Stimulated activated CD4-positive, alpha-beta T cell treated with anti-CD3 and anti-CD28 coated beads, Interleukin-4, amount 100 ng/mL, for 1 hour (primary cell): ENCODE results near the gene MUC5B.
A peak's percentile ranks its signal among the peaks of the same experiment; 100 is the strongest.
"Not testable (repeated sequence)": the region's sequence is repeated elsewhere in the genome, so short reads cannot be mapped to it uniquely, and the experiment has no call there.

ENCODE experiments used
- DNase-seq: peaks from one replicate; pipeline ENCODE4 v3.0.0-alpha.2; 2020

The MUC5B gene, protein sequence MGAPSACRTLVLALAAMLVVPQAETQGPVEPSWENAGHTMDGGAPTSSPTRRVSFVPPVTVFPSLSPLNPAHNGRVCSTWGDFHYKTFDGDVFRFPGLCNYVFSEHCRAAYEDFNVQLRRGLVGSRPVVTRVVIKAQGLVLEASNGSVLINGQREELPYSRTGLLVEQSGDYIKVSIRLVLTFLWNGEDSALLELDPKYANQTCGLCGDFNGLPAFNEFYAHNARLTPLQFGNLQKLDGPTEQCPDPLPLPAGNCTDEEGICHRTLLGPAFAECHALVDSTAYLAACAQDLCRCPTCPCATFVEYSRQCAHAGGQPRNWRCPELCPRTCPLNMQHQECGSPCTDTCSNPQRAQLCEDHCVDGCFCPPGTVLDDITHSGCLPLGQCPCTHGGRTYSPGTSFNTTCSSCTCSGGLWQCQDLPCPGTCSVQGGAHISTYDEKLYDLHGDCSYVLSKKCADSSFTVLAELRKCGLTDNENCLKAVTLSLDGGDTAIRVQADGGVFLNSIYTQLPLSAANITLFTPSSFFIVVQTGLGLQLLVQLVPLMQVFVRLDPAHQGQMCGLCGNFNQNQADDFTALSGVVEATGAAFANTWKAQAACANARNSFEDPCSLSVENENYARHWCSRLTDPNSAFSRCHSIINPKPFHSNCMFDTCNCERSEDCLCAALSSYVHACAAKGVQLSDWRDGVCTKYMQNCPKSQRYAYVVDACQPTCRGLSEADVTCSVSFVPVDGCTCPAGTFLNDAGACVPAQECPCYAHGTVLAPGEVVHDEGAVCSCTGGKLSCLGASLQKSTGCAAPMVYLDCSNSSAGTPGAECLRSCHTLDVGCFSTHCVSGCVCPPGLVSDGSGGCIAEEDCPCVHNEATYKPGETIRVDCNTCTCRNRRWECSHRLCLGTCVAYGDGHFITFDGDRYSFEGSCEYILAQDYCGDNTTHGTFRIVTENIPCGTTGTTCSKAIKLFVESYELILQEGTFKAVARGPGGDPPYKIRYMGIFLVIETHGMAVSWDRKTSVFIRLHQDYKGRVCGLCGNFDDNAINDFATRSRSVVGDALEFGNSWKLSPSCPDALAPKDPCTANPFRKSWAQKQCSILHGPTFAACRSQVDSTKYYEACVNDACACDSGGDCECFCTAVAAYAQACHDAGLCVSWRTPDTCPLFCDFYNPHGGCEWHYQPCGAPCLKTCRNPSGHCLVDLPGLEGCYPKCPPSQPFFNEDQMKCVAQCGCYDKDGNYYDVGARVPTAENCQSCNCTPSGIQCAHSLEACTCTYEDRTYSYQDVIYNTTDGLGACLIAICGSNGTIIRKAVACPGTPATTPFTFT (N-terminal part only)

DNA sequence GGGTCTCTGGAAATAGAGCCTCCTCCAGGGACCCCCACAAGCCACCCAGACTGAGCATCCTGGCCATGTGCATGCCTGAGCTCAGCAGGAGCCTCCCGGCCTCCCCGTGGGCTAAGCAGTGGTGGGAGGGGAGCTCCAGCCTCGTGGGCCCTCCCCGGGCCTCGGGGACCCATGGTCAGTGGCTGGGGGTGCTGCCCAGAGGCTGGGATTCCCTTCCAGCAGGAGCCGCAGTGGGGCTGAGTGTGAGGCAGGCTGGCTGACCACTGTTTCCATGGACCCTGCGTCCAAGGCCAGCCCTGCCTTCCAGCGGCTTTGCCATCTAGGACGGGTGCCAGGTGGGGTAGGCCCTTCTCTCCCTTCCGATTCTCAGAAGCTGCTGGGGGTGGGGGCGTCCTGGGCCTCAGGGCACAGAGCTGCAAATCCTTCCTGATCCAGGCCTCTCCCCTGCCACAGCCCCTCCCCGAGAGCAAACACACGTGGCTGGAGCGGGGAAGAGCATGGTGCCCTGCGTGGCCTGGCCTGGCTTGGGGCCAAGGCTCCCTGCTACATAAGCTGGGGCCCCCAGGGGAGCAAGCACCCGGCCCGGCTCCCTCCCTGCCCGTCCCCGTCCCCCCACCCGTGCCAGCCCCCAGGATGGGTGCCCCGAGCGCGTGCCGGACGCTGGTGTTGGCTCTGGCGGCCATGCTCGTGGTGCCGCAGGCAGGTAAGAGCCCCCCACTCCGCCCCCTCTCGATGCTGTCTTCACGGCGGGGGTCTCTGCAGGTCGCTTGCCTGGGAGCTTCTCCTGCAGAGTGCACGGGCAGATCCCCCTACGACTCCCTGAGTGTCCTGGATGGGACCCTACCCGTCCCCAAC, at the start of gene MUC5B:
MUC5B (plus strand) TSS at position 576 of the 855 bp plus-strand sequence; CDS start at position 634, 58 bp downstream.
- no peak for DNase-seq

DNA sequence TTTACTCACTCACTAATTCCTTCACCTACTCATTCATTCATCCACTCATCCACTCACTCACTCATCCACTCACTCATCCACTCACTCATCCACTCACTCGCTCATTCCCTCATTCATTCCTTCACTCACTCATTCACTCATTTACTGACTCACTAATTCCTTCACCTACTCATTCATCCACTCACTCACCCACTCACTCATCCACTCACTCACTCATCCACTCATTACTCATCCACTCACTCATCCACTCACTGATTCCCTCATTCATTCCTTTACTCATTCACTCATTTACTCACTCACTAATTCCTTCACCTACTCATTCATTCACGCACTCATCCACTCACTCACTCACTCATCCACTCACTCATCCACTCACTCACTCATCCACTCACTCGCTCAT, 49.5 kb upstream of the MUC5B start:
- DNase-seq, result not testable (repeated sequence)

DNA sequence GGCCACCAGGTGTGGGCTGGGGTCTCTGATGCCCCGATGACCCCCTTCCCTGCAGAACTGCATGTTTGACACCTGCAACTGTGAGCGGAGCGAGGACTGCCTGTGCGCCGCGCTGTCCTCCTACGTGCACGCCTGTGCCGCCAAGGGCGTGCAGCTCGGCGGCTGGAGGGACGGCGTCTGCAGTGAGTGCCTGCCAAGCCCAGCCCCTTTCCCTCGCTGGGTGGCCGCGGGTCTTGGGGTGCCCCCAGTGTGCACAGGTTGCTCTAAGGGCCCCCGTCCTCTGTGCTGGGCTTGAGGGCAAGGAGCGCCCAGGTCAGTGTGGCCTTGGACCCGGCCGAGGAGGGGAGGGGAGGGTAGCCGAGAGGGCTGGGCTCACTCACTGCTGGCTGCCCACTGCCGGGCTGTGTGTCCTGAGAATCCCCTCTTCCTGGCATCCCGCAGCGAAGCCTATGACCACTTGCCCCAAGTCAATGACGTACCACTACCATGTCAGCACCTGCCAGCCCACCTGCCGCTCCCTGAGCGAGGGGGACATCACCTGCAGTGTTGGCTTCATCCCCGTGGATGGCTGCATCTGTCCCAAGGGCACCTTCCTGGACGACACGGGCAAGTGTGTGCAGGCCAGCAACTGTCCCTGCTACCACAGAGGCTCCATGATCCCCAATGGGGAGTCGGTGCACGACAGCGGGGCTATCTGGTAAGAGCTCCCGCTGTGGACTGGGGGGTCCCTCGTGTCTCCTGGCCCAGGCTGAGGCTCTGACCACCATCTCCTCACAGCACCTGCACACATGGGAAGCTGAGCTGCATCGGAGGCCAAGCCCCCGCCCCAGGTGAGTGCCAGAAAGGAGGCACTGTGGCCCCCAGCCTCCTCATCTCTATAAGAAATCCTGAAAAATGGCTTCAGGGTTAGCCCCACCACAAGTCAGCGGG, 48.2 kb upstream of the MUC5B start:
- DNase-seq, result no peak

DNA sequence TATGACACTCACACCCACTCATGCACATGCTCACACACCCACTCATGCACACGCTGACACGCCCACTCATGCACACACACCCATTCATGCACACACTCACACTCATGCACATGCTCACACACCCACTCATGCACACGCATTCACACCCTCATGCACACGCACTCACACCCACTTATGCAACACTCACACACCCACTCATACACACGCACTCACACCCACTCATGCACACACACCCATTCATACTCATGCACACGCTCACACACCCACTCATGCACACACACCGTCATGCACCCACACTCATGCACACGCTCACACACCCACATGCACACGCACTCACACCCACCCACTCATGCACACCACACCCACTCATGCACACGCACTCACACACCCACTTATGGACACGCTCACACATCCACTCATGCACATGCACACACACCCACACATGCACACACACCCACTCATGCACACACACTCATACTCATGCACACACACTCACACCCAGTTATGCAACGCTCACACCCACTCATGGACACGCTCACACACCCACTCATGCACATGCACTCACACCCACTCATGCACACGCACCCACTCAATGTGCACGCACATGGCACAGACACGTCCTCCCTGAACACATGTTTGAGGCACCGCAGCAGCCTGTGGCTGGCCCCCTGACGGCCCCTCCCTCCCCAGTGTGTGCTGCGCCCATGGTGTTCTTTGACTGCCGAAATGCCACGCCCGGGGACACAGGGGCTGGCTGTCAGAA, 47.2 kb upstream of the MUC5B start:
- no peak for DNase-seq

DNA sequence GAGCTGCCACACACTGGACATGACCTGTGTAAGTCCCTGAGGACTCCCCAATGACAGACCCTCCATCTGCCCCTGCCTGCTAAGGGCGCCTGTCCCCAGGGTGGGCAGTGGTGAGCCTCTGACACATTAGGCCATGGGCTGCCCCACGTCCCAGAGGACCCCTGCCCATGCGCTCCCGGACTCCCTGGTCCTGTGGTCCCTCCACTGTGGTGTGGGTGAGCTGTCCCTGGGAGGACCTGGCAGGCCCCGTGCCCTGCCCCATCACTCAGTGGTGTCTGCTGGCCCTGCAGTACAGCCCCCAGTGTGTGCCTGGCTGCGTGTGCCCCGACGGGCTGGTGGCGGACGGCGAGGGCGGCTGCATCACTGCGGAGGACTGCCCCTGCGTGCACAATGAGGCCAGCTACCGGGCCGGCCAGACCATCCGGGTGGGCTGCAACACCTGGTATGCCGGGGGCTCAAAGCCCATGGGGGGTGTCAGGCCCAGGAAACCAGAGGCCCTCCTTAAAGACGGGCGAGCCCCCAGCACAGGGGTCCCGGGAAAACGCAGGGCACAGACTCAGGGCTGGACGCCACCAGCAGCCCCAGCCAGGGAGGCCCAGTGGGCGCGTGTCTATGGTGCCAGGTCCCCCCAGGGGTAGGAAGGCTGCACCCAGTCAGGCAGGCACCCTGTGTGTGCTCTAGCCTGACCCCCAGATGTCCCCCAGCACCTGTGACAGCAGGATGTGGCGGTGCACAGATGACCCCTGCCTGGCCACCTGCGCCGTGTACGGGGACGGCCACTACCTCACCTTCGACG, 46.4 kb upstream of the MUC5B start:
- DNase-seq, result no peak

DNA sequence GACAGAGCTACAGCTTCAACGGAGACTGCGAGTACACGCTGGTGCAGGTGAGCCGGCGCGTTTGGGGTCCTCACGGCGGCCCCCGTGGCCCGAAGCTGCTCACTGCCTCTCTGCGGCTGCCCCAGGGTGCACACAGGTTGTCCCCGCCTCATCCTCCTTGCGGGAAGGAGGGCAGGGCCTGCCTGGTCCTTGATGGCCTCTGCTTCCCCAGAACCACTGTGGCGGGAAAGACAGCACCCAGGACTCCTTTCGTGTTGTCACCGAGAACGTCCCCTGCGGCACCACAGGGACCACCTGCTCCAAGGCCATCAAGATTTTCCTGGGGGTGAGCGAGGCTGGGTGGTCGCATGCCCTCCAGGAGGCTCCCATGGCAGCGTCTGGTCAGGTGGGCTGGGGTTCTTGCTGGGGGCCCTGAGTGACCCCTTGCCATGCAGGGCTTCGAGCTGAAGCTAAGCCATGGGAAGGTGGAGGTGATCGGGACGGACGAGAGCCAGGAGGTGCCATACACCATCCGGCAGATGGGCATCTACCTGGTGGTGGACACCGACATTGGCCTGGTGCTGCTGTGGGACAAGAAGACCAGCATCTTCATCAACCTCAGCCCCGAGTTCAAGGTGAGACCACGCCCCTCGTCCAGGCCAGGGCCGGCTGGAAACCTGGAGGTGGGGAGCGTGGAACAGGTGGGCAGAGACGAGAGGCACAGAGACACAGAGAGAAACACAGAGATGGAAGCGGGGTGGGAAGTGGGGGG, 45.7 kb upstream of the MUC5B start:
- DNase-seq, result no peak

DNA sequence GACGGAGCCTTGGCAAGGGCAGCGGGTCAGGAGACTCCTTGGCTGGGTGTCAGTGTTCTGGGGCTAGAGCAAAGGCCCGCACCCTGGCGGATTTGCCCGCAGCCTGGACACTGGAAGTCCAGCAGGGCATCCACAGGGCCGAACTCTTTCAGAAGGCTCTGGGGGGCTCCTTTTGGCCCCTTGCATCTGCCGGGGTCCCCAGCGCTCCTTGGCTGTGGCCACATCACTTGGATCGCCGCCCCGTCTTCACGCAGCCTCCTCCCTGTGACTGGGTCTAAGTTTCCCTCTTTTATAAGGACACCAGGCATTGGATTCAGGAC, 45.1 kb upstream of the MUC5B start:
- no peak for DNase-seq

DNA sequence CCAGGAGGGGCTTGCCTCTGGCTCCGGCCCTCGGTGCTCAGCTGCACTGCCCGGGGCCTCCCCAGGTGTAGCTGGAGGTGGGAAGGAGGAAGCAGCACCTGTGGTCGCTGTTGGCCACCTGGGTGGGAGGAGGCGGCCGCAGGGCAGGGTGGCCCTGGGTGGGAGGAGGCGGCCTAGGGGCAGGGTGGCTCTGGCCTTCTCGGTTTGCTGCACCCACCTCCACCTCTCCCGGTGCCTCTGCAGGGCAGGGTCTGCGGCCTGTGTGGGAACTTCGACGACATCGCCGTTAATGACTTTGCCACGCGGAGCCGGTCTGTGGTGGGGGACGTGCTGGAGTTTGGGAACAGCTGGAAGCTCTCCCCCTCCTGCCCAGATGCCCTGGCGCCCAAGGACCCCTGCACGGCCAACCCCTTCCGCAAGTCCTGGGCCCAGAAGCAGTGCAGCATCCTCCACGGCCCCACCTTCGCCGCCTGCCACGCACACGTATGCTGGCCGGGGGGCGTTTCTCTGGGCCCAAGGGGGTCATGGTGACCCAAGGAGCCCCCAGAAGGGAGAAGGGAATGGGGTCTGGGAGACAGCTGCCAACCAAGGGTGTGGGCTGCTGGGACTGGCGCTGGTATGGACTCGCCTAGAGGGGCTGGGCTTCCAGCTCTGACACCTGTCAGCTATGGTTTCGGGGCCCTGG, 44.5 kb upstream of the MUC5B start:
- DNase-seq, result no peak

DNA sequence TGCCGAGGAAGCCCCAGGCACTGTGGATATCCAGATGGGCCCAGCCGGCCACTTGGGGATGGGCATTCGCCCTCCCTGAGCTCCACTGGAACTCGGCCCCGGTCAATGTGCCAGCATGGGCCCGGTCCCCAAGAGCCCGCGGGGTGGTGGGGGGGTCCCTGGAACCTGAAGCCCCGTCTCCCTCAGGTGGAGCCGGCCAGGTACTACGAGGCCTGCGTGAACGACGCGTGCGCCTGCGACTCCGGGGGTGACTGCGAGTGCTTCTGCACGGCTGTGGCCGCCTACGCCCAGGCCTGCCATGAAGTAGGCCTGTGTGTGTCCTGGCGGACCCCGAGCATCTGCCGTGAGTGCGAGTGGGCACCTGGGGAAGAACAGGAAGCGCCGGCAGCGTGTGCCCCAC, 44.0 kb upstream of the MUC5B start:
- no peak for DNase-seq

DNA sequence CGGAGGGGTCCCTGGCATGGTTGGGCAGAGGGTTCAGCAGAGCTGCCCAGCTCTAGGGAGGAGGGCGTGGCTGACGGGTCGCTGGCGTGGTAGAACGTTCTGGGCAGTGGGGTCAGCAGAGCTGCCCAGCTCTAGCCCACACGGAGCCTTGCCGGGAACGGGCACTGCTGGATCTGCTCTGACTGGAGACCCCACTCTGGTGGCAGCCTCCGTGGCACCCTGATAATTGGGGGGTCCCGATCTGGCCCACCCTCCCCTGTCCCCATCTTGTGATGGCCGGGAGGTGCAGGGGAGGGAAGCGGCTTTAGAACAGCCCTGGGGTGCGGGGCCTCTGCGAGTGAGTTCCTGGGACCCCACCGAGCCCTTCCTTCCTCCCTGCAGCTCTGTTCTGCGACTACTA, 43.2 kb upstream of the MUC5B start:
- no peak for DNase-seq

DNA sequence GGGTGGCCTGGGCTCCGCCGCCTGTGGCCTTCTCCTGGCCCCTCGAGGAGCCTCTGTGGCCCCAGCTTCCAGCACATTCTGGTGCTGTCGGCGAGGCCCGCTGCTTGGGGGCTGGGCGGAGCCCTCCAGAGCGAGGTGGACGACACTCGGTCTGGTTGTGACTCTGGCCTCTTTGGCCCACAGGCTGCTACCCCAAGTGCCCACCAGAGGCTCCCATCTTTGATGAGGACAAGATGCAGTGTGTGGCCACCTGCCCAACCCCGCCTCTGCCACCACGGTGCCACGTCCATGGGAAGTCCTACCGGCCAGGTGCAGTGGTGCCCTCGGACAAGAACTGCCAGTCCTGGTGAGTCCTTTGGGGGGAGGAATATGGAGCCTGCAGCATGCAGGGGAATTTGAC, 42.7 kb upstream of the MUC5B start:
- DNase-seq, result no peak

DNA sequence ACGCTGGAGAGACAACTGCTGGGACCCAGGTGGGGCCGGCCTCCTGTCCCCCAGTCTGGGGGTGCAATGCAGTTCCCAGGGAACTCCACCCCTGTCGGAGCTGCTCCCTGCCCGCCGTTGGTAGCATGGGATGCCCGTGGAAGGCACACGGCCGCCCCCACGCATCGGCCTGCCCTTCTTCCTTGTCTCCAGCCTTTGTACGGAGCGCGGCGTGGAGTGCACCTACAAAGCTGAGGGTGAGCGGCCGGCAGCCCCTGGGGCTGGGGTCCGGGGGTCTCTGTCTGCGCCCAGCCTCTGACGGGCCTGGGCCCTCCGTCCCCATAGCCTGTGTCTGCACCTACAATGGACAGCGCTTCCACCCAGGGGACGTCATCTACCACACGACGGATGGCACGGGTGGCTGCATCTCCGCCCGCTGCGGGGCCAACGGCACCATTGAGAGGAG, 41.9 kb upstream of the MUC5B start:
- no peak for DNase-seq

DNA sequence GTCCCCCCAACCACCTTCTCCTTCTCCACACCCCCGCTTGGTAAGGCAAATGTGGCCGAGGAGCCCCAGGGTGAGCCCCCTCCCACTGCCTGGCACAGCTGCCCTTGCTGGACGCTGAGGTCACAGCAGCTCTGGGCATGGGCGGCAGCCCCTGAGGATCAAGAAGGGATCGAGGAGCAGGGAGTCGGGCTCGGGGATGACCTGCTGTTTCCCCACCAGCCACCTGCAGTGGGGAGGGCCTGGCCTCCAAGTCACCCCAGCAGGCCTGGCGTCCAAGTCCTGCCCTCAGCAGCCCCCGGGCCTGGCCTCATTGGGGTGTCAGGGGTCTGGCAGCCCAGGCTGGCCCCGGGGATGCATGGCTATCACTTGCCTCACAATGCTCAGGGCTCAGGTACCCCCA, 41.4 kb upstream of the MUC5B start:
- no peak for DNase-seq

DNA sequence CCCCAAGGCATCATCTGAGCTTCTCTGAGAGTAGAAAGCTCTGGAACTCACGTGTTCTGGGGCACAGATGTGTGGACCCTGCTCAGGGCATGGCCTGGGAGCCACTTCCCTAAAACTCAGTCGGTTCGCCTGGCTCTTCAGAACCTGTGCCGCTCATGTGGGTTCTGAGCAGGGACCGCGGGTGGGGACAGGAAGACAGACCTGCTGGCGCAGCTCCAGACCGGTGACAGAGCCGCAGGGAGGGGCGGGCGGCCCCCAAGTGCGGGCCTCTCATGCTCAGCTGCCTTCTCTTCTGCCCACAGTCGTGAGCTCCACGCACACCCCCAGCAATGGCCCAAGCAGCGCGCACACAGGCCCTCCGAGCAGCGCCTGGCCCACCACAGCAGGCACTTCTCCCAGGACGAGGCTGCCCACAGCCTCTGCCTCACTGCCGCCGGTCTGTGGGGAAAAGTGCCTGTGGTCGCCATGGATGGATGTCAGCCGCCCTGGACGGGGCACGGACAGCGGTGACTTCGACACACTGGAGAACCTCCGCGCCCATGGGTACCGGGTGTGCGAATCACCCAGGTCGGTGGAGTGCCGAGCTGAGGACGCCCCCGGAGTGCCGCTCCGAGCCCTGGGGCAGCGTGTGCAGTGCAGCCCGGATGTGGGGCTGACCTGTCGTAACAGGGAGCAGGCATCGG, 40.9 kb upstream of the MUC5B start:
- peak; percentile 11 for DNase-seq

DNA sequence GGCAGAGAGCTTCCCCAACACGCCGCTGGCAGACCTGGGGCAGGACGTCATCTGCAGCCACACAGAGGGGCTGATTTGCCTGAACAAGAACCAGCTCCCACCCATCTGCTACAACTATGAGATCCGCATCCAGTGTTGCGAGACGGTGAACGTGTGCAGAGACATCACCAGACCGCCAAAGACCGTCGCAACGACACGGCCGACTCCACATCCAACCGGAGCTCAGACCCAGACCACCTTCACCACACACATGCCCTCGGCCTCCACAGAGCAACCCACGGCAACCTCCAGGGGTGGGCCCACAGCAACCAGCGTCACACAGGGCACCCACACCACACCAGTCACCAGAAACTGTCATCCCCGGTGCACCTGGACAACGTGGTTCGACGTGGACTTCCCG, 38.7 kb upstream of the MUC5B start:
- not testable (repeated sequence) for DNase-seq

DNA sequence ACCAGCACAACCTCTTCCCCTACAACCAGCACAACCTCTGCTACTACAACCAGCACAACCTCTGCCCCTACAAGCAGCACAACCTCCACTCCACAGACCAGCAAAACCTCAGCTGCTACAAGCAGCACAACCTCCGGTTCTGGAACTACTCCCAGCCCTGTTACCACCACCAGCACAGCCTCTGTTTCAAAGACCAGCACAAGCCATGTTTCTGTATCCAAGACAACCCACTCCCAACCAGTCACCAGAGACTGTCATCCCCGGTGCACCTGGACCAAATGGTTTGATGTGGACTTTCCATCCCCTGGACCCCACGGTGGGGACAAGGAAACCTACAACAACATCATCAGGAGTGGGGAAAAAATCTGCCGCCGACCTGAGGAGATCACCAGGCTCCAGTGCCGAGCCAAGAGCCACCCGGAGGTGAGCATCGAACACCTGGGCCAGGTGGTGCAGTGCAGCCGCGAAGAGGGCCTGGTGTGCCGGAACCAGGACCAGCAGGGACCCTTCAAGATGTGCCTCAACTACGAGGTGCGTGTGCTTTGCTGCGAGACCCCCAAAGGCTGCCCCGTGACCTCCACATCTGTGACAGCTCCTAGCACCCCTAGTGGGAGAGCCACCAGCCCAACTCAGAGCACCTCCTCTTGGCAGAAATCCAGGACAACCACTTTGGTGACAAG, 34.3 kb upstream of the MUC5B start:
- DNase-seq, result not testable (repeated sequence)

DNA sequence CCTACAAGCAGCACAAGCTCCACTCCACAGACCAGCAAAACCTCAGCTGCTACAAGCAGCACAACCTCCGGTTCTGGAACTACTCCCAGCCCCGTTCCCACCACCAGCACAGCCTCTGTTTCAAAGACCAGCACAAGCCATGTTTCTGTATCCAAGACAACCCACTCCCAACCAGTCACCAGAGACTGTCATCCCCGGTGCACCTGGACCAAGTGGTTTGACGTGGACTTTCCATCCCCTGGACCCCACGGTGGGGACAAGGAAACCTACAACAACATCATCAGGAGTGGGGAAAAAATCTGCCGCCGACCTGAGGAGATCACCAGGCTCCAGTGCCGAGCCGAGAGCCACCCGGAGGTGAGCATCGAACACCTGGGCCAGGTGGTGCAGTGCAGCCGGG, 33.0 kb upstream of the MUC5B start:
- not testable (repeated sequence) for DNase-seq
